Osteoblast (primary cell): ENCODE data around the gene PELI1. TPM values are rescaled to one million over a fixed set of nuclear protein-coding genes. Genes with fewer than 3 reads are reported as not detected.
"Not testable (repeated sequence)": the region's sequence is repeated elsewhere in the genome, so short reads cannot be mapped to it uniquely, and the experiment has no call there.

Source experiments
- DNase-seq: peaks from one replicate; pipeline ENCODE4 v3.0.0; 2011; ENCODE audit warnings: low spot score, mixed read lengths; ENCODE audit not compliant: insufficient read length; ENCODE audit errors: missing footprints
- H2AFZ ChIP-seq: 2 replicates; pipeline ENCODE4 v1.6.0; 2011; ENCODE audit warnings: mild to moderate bottlenecking, low read length
- H3K27ac ChIP-seq: 2 replicates; pipeline ENCODE4 v1.5.1; 2011; ENCODE audit warnings: mild to moderate bottlenecking, low read depth, low read length, moderate library complexity
- H3K27me3 ChIP-seq: 2 replicates; pipeline ENCODE4 v1.6.0; 2012; ENCODE audit warnings: mild to moderate bottlenecking, control low read depth, inconsistent platforms, low read length, moderate library complexity; ENCODE audit not compliant: insufficient read depth
- H3K36me3 ChIP-seq: 2 replicates; pipeline ENCODE4 v1.5.1; 2011; ENCODE audit warnings: mild to moderate bottlenecking, low read length, control low read depth, moderate library complexity; ENCODE audit not compliant: insufficient read depth
- H3K4me1 ChIP-seq: 2 replicates; pipeline ENCODE4 v1.5.1; 2011; ENCODE audit warnings: mild to moderate bottlenecking, low read length, control low read depth, moderate library complexity; ENCODE audit not compliant: insufficient read depth
- H3K4me2 ChIP-seq: 2 replicates; pipeline ENCODE4 v1.6.0; 2011; ENCODE audit warnings: mild to moderate bottlenecking, low read length; ENCODE audit not compliant: insufficient read depth
- H3K4me3 ChIP-seq: fragments of 200-600 bp; sonication (generic); 3 replicates; pipeline ENCODE4 v1.5.1; 2012; ENCODE audit warnings: mild to moderate bottlenecking, low read length, inconsistent platforms; ENCODE audit not compliant: insufficient read depth
- H3K79me2 ChIP-seq: 2 replicates; pipeline ENCODE4 v1.6.0; 2012; ENCODE audit warnings: mild to moderate bottlenecking, low read length, control low read depth, inconsistent platforms; ENCODE audit not compliant: insufficient read depth
- H3K9me3 ChIP-seq: 2 replicates; pipeline ENCODE4 v1.5.1; 2011; ENCODE audit warnings: low read depth, low read length, control low read depth
- H4K20me1 ChIP-seq: 2 replicates; pipeline ENCODE4 v1.6.0; 2012; ENCODE audit warnings: mild to moderate bottlenecking, low read length, control low read depth; ENCODE audit not compliant: insufficient read depth
- total RNA-seq: library from RNA; depleted of rRNA; stranded (reverse); fragments of >200 nt; gene quantifications from 2 replicates; pipeline ENCODE4 v1.2.3, GENCODE V29; 2012
- TF ChIP-seq, protein P1 (sequence below): IDR thresholded peaks from 2 replicates; pipeline ENCODE4 v1.5.1; 2011; ENCODE audit warnings: mild to moderate bottlenecking, low read depth, low read length, moderate library complexity; ENCODE audit errors: extremely low read depth

PELI1 gene
- total RNA-seq, 1 donor = 5.1 TPM

GRCh38 chr2:64085936-64086335, 58.3 kb downstream of the PELI1 start:
- DNase-seq = no peak
- Histone ChIP-seq H3K27me3 (no peaks in the 10 kb centered on the region), H4K20me1 (no peaks in the 10 kb centered on the region), H3K9me3 (no peaks in the 10 kb centered on the region), H3K4me2 (no peak overlapping the region), H3K27ac (no peak overlapping the region), H2AFZ (no peak overlapping the region), H3K36me3 (no peaks in the 10 kb centered on the region), H3K4me1 (no peaks in the 10 kb centered on the region), H3K79me2 (no peaks in the 10 kb centered on the region), H3K4me3 (no peak overlapping the region)
- TF ChIP-seq, protein P1, sequence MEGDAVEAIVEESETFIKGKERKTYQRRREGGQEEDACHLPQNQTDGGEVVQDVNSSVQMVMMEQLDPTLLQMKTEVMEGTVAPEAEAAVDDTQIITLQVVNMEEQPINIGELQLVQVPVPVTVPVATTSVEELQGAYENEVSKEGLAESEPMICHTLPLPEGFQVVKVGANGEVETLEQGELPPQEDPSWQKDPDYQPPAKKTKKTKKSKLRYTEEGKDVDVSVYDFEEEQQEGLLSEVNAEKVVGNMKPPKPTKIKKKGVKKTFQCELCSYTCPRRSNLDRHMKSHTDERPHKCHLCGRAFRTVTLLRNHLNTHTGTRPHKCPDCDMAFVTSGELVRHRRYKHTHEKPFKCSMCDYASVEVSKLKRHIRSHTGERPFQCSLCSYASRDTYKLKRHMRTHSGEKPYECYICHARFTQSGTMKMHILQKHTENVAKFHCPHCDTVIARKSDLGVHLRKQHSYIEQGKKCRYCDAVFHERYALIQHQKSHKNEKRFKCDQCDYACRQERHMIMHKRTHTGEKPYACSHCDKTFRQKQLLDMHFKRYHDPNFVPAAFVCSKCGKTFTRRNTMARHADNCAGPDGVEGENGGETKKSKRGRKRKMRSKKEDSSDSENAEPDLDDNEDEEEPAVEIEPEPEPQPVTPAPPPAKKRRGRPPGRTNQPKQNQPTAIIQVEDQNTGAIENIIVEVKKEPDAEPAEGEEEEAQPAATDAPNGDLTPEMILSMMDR = no peak

- TF ChIP-seq, protein P1 = no peak
- no peaks in the 10 kb centered on the region for H3K36me3 ChIP-seq
- H3K4me1 ChIP-seq = no peaks in the 10 kb centered on the region
- no peak overlapping the region for H2AFZ ChIP-seq
- no peaks in the 10 kb centered on the region for H3K79me2 ChIP-seq
- DNase-seq = no peak
- no peaks in the 10 kb centered on the region for H3K27me3 ChIP-seq
- H3K27ac ChIP-seq = no peak overlapping the region
- no peak overlapping the region for H3K4me3 ChIP-seq
- no peak overlapping the region for H3K4me2 ChIP-seq
- H4K20me1 ChIP-seq = no peaks in the 10 kb centered on the region
- no peaks in the 10 kb centered on the region for H3K9me3 ChIP-seq
Measured at GRCh38 chr2:64081046-64081445, 63.2 kb downstream of the PELI1 start.

GRCh38 chr2:64080179-64080578, 64.0 kb downstream of the PELI1 start:
- no peak overlapping the region for H3K27ac ChIP-seq
- no peaks in the 10 kb centered on the region for H3K79me2 ChIP-seq
- no peak overlapping the region for H3K4me3 ChIP-seq

DNA sequence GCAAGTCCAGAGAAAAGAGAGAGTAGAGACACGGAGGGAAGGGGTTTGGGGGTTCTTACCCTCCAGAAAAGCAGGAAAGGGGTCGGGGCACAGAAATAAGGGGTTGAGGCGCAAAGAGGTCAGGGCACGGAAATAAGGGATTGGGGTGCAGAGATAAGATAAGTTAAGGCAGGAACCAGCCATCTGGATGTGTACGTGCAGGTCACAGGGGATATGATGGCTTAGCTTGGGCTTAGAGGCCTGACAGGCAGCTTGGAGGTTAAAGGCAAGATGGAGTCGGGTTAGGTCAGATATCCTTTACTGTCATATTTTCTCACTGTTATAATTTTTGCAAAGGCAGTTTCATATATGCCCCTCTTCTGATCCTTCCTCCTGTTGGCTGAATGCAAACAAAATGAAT, 64.5 kb downstream of the PELI1 start:
- H2AFZ ChIP-seq, H3K9me3 ChIP-seq, H3K27me3 ChIP-seq, H3K27ac ChIP-seq, H3K4me2 ChIP-seq, H3K36me3 ChIP-seq, H3K79me2 ChIP-seq, H3K4me1 ChIP-seq, H4K20me1 ChIP-seq, DNase-seq, H3K4me3 ChIP-seq: not testable (repeated sequence)

More at GRCh38 chr2:64080179-64080578, 64.0 kb downstream of the PELI1 start:
- no peaks in the 10 kb centered on the region for H3K9me3 ChIP-seq
- H3K36me3 ChIP-seq = no peaks in the 10 kb centered on the region
- TF ChIP-seq, protein P1 = no peak
- no peaks in the 10 kb centered on the region for H3K27me3 ChIP-seq
- no peak for DNase-seq
- no peaks in the 10 kb centered on the region for H4K20me1 ChIP-seq
- no peak overlapping the region for H3K4me2 ChIP-seq
- H2AFZ ChIP-seq = no peak overlapping the region
- no peaks in the 10 kb centered on the region for H3K4me1 ChIP-seq

DNA sequence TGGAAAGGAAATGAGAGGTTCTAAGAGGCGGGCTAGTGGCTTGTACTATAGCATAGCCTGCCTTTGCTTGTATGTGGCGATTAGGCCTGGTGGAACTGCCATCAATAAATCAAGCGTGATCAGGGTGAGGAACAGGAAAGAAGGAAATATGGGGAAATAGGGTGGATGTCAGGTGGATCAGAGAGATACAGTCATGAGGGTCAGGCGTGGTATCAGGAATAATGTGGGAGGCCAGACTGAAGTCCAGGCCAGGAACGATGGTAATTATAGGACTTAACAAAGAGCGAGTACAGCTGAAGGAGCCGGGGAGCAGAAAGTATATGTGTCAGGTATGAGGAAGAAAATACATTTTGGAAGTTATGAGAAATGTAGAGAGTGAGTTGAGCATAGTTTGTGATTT, 67.4 kb downstream of the PELI1 start:
- H3K4me2 ChIP-seq, H3K27ac ChIP-seq, H2AFZ ChIP-seq, DNase-seq, H3K27me3 ChIP-seq, H3K4me1 ChIP-seq, H3K36me3 ChIP-seq, H3K4me3 ChIP-seq, H3K9me3 ChIP-seq, H3K79me2 ChIP-seq, H4K20me1 ChIP-seq: not testable (repeated sequence)

GRCh38 chr2:64074616-64075015, 69.6 kb downstream of the PELI1 start:
- H3K27ac ChIP-seq, H3K9me3 ChIP-seq, H3K4me1 ChIP-seq, H4K20me1 ChIP-seq, H3K36me3 ChIP-seq, H3K4me2 ChIP-seq, H3K4me3 ChIP-seq, H2AFZ ChIP-seq, DNase-seq, H3K79me2 ChIP-seq, H3K27me3 ChIP-seq: not testable (repeated sequence)
